ENCODE results near the gene ZCCHC2.

Gene ZCCHC2

GRCh38 chr18:62583376-62583775 is 60.6 kb downstream of the ZCCHC2 start:
- no peak for DNase-seq

GRCh38 chr18:62584241-62585120 is 61.7 kb downstream of the ZCCHC2 start:
- peak; percentile 93 for DNase-seq

- DNase-seq = no peak
These were observed 62.7 kb downstream of the ZCCHC2 start for GRCh38 chr18:62585274-62586150.

GRCh38 chr18:62586151-62586774 is 63.4 kb downstream of the ZCCHC2 start:
- peak; percentile 79 for DNase-seq

- DNase-seq = no peak
These were observed 64.1 kb downstream of the ZCCHC2 start for GRCh38 chr18:62586781-62587487.

- DNase-seq = no peak
These were observed 64.9 kb downstream of the ZCCHC2 start for GRCh38 chr18:62587689-62588088.

GRCh38 chr18:62588217-62588616 is 65.4 kb downstream of the ZCCHC2 start:
- DNase-seq = no peak

GRCh38 chr18:62590799-62591590 is 68.2 kb downstream of the ZCCHC2 start:
- DNase-seq = no peak

GRCh38 chr18:62596145-62597005 is 73.5 kb downstream of the ZCCHC2 start:
- DNase-seq = peak; percentile 47

- DNase-seq = no peak
These were observed 79.0 kb downstream of the ZCCHC2 start for GRCh38 chr18:62601871-62602270.

- DNase-seq = no peak
These were observed 79.9 kb downstream of the ZCCHC2 start for GRCh38 chr18:62602706-62603105.

- no peak for DNase-seq
These were observed 80.4 kb downstream of the ZCCHC2 start for GRCh38 chr18:62603211-62603610.

- no peak for DNase-seq
These were observed 81.2 kb downstream of the ZCCHC2 start for GRCh38 chr18:62603979-62604378.

GRCh38 chr18:62605685-62606084 is 82.9 kb downstream of the ZCCHC2 start:
- DNase-seq = no peak

GRCh38 chr18:62606106-62606505 is 83.3 kb downstream of the ZCCHC2 start:
- no peak for DNase-seq

GRCh38 chr18:62607302-62607701 is 84.5 kb downstream of the ZCCHC2 start:
- no peak for DNase-seq

- DNase-seq = no peak
These were observed 85.0 kb downstream of the ZCCHC2 start for GRCh38 chr18:62607708-62608428.

- DNase-seq = no peak
These were observed 86.9 kb downstream of the ZCCHC2 start for GRCh38 chr18:62609764-62610163.

GRCh38 chr18:62610351-62610700 is 87.5 kb downstream of the ZCCHC2 start:
- DNase-seq = no peak

Measured in femur (tissue), 1 donor.